Pancreas (tissue), 10 donors: ENCODE measurements around the gene IL11. TPM values are rescaled to one million over a fixed set of nuclear protein-coding genes. Genes with fewer than 3 reads are reported as not detected.

Experiments
- ATAC-seq, 4 donors: fragments of 200-7000 bp; cut with Tn5 transposase; one replicate each; pipeline versions ENCODE4 v1.8.0 to v1.9.1; 2020; ENCODE audit warnings: mild to moderate bottlenecking in 4 of 4, moderate library complexity in 4 of 4
- DNase-seq, 6 donors: peaks; one replicate each; pipeline ENCODE4 v3.0.0-alpha.2; 2020
- FAIRE-seq: peaks from 2 replicates; lab custom pipeline; 2012; peaks lifted over from hg19 to GRCh38; lab: Jason Lieb, UNC
- H3K27ac ChIP-seq, 4 donors: fragments of 200-600 bp; sonication (generic); 1 replicate in 3 of 4; 2 replicates in 1 of 4; pipeline versions ENCODE4 v1.5.0 to v1.8.0; 2020
- H3K27me3 ChIP-seq, 4 donors: fragments of 200-600 bp; one replicate each; pipeline ENCODE4 v1.8.0; 2021
- H3K36me3 ChIP-seq, 3 donors: fragments of 200-600 bp; sonication (generic) in 1 of 3; one replicate each; pipeline versions ENCODE4 v1.5.0 to v1.8.0; 2020 to 2021
- H3K4me1 ChIP-seq, 3 donors: fragments of 200-600 bp; one replicate each; pipeline ENCODE4 v1.8.0; 2021
- H3K4me3 ChIP-seq, 4 donors: fragments of 200-600 bp; sonication (generic) in 2 of 4; one replicate each; pipeline versions ENCODE4 v1.5.0 to v1.8.0; 2020 to 2021
- H3K9me3 ChIP-seq, 4 donors: fragments of 200-600 bp; one replicate each; pipeline ENCODE4 v1.8.0; 2021
- CTCF ChIP-seq, 4 donors: fragments of 200-600 bp; sonication (generic) in 3 of 4; IDR thresholded peaks; one replicate each; pipeline versions ENCODE4 v1.5.0 to v1.8.0; 2021; ENCODE audit warnings: antibody characterized with exemption in 4 of 4
- WGBS, 2 donors: extraction: QIAGEN DNeasy Blood & Tissue Kit; methylation state at CpG; one replicate each; pipeline ENCODE4 v1.1.7; 2013; 5-methylcytosine and 5-hydroxymethylcytosine counted together
- intact Hi-C, 3 donors: fragments of 100-400 bp; cut with DNase I; formaldehyde crosslinking; loops; one replicate each; pipeline versions ENCODE4 v1.11.1 to v1.14.2; 2022
- polyA plus RNA-seq, 2 donors: library from polyadenylated mRNA; stranded (reverse); fragments of 200-250 nt; gene quantifications; one replicate each; pipeline ENCODE4 v1.2.3, GENCODE V29; 2013
- total RNA-seq, 6 donors: library from RNA; stranded (reverse); fragmentation: NEBNext Ultra II Directional in 4 of 6; extraction: Animal tissue kit (Norgen Biotek cat#: 25700) in 4 of 6; gene quantifications; one replicate each; pipeline versions ENCODE4 v1.2.1 to v1.2.4, GENCODE V29; 2021 to 2023
- donor health status: healthy with polysubstance abuse.
- donor health status: DM: no; HTN: no; CAD: no; lungs with moderate emphysema.
- donor health status: DM: no; HTN: no; CAD: no.
- donor health status: control.
- donor health status: control.
- donor health status: Bipolar disorder and iron deficiency.
- donor health status: DM: yes; HTN: yes; CAD: no.
- donor health status: DM: no; HTN: no; CAD: no.
- donor health status: DM: no; HTN: no; CAD: no.
- donor health status: DM: yes; HTN: yes; CAD: no.

IL11 gene
- total and polyA plus RNA-seq, 8 donors: 0.16 to 0.41 (median 0.20) TPM; not detected in 3

DNA sequence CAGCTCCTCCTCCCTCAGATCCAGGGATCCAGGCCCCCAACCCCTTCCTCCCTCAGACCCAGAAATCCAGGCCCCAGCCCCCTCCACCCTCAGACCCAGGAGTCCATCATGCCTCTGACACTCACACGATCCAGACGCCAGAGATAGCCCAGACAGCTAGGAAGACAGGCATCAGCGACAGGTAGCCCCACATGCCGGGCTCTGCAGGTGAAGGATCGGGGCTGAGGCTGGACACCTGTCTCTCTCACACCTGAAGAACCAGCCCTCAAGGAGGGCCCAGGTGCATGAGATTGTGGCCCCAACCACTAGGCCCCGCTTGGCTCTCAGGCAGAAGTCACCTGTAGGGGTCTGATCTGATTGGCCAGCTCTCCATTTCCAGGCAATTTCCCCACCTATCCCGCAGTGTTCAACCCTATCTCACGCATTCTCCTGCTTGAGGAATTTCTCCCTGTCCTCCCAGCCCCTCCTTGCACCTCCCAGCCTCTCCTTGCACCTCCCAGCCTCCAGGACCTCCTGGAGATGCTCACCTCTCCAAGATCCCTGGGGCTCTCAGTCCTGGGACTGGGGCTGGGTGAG, 49.3 kb downstream of the IL11 start:
- WGBS, 2 donors: 74 to 79% methylated on average over 8 of the region's 8 CpGs
- intact Hi-C loops: no loop called here
- no peak for TF ChIP-seq CTCF (IDR thresholded peaks at IDR 0.05)
- Histone ChIP-seq H3K4me3 (no peak overlapping the region), H3K27me3 (no peaks in the 10 kb centered on the region), H3K4me1 (no peaks in the 10 kb centered on the region), H3K9me3 (no peaks in the 10 kb centered on the region), H3K36me3 (no peaks in the 10 kb centered on the region), H3K27ac (no peak overlapping the region)
- DNase-seq (no peak), FAIRE-seq (no peak), ATAC-seq (no peak)

- WGBS, 2 donors: 17 to 19% methylated on average over 21 of the region's 21 CpGs
- no peak for TF ChIP-seq CTCF (IDR thresholded peaks at IDR 0.05)
- H3K27me3 ChIP-seq: no peaks in the 10 kb centered on the region
- no peak overlapping the region for H3K27ac ChIP-seq
- peak in 1 of 6 donors; percentile 26 for DNase-seq
- intact Hi-C loops: no loop called here
- no peak for FAIRE-seq
- H3K4me1 ChIP-seq: no peaks in the 10 kb centered on the region
- H3K4me3 ChIP-seq: no peak overlapping the region
- H3K36me3 ChIP-seq: no peaks in the 10 kb centered on the region
- peak in 3 of 4 donors; percentile 61 to 93 (median 68) for ATAC-seq
- no peaks in the 10 kb centered on the region for H3K9me3 ChIP-seq
Measured at GRCh38 chr19:55319785-55320184, 50.5 kb downstream of the IL11 start.

GRCh38 chr19:55316646-55317045, 53.6 kb downstream of the IL11 start:
- H3K4me3 ChIP-seq: no peak overlapping the region
- intact Hi-C loops: no loop called here
- 73 to 81% methylated on average over 8 of the region's 8 CpGs for whole genome bisulfite sequencing, 2 donors
- H3K27ac ChIP-seq: no peak overlapping the region
- FAIRE-seq (no peak), ATAC-seq (no peak), DNase-seq (no peak)
- no peaks in the 10 kb centered on the region for H3K9me3 ChIP-seq
- no peaks in the 10 kb centered on the region for H3K36me3 ChIP-seq
- no peaks in the 10 kb centered on the region for H3K27me3 ChIP-seq
- TF ChIP-seq CTCF (IDR thresholded peaks at IDR 0.05): no peak
- no peaks in the 10 kb centered on the region for H3K4me1 ChIP-seq

DNA sequence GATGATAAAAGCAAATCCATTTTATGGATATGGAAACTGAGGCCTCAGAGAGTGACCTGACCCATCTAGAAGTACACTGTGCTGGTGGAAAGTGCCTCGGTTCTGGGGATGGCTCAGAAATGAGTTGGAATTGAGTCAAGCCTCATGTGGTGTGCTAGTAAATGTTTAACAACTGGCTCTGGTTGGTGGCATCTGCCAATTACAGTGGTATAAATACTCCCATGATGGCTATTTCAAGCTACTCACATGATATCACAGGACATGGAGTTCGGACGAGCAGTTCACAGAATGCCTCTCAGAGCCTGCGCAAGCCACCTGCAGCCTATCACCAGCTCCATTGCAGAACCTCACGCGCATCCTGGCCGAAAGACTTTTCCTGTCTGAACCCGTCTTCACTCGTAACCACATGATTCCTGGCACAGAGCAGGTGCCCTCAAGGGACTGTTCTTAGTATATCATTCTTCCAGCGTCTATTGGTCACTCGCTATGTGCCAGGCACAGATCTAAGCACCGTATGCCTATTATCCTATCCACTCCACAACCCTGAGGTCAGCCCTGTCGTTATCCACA, 54.2 kb downstream of the IL11 start:
- no peak overlapping the region for H3K4me3 ChIP-seq
- H3K9me3 ChIP-seq: no peaks in the 10 kb centered on the region
- 78% methylated on average over 13 of the region's 13 CpGs for WGBS, 2 donors
- no peak overlapping the region for H3K27ac ChIP-seq
- no peak for TF ChIP-seq CTCF (IDR thresholded peaks at IDR 0.05)
- intact Hi-C loops: no loop called here
- DNase-seq (no peak), ATAC-seq (no peak), FAIRE-seq (no peak)
- H3K4me1 ChIP-seq: no peaks in the 10 kb centered on the region
- no peaks in the 10 kb centered on the region for H3K27me3 ChIP-seq
- H3K36me3 ChIP-seq: no peaks in the 10 kb centered on the region

DNA sequence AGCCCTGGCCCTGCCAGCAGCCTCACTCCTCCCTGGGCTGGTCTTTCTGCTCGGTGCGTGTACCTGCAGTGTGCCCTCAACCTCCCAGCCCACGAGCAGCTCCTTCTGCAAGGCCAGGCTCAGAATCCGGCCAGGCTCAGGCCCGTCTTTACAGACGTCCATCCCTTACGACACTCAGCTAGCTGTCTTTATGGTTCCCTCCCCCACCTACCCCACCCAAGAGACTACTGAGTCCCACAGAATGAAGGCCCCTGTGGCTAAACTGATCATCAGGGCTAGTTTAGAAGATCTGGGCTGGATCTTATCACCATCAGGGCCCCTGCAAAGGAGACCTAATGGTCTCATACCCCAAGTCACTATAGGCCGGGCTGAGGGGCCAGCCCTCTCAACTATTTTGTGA, 55.9 kb downstream of the IL11 start:
- no peaks in the 10 kb centered on the region for H3K4me1 ChIP-seq
- FAIRE-seq (no peak), DNase-seq (no peak), ATAC-seq (no peak)
- H3K27me3 ChIP-seq: no peaks in the 10 kb centered on the region
- H3K4me3 ChIP-seq: no peak overlapping the region
- no peak for TF ChIP-seq CTCF (IDR thresholded peaks at IDR 0.05)
- H3K36me3 ChIP-seq: no peaks in the 10 kb centered on the region
- no peak overlapping the region for H3K27ac ChIP-seq
- intact Hi-C loops: no loop called here
- 74 to 86% methylated on average over 8 of the region's 8 CpGs for WGBS, 2 donors
- H3K9me3 ChIP-seq: no peaks in the 10 kb centered on the region
